DOHH2 (cell line): Measurements from ENCODE around the gene ESRRB.

ENCODE experiments used
- H3F3A ChIP-seq: fragments of 200-600 bp; sonication (generic), shearing (Covaris generic); 2 replicates; pipeline ENCODE4 v1.6.0; 2016; ENCODE audit warnings: antibody characterized with exemption, mild to moderate bottlenecking; ENCODE audit not compliant: control insufficient read depth, insufficient read depth
- H3K27ac ChIP-seq: fragments of 200-600 bp; sonication (generic); 2 replicates; pipeline ENCODE4 v1.5.1; 2014; ENCODE audit warnings: low read depth, mild to moderate bottlenecking, low read length, moderate library complexity
- H3K27me3 ChIP-seq: fragments of 200-600 bp; sonication (generic); 2 replicates; pipeline ENCODE4 v1.6.1; 2014; ENCODE audit warnings: mild to moderate bottlenecking, low read length, mixed read lengths; ENCODE audit not compliant: control insufficient read depth
- H3K36me3 ChIP-seq: fragments of 200-600 bp; sonication (generic); 2 replicates; pipeline ENCODE4 v1.6.1; 2014; ENCODE audit warnings: mild to moderate bottlenecking, low read length, moderate library complexity, mixed read lengths; ENCODE audit not compliant: control insufficient read depth
- H3K4me1 ChIP-seq: fragments of 200-600 bp; sonication (generic); 2 replicates; pipeline ENCODE4 v1.6.1; 2014; ENCODE audit warnings: mild to moderate bottlenecking, low read length, mixed read lengths; ENCODE audit not compliant: control insufficient read depth
- H3K4me2 ChIP-seq: fragments of 200-600 bp; sonication (generic); 2 replicates; pipeline ENCODE4 v1.6.0; 2014; ENCODE audit warnings: mild to moderate bottlenecking, low read length, moderate library complexity
- H3K4me3 ChIP-seq: fragments of 200-600 bp; sonication (generic); 2 replicates; pipeline ENCODE4 v1.5.1; 2014; ENCODE audit warnings: mild to moderate bottlenecking, low read length, mixed read lengths
- H3K79me2 ChIP-seq: fragments of 200-600 bp; sonication (generic); 2 replicates; pipeline ENCODE4 v1.6.1; 2014; ENCODE audit warnings: mild to moderate bottlenecking, low read length, mixed read lengths; ENCODE audit not compliant: control insufficient read depth
- H3K9me2 ChIP-seq: fragments of 200-600 bp; sonication (generic); replicated peaks from 2 replicates; pipeline ENCODE4 v1.6.1; 2014; ENCODE audit warnings: mild to moderate bottlenecking, low read length, mixed read lengths; ENCODE audit not compliant: control insufficient read depth
- H3K9me3 ChIP-seq: fragments of 200-600 bp; sonication (generic); 2 replicates; pipeline ENCODE4 v1.6.1; 2014; ENCODE audit warnings: antibody characterized with exemption, low read length, mixed read lengths; ENCODE audit not compliant: control insufficient read depth, insufficient read depth
- H4K20me1 ChIP-seq: fragments of 200-600 bp; sonication (generic); 2 replicates; pipeline ENCODE4 v1.6.0; 2014; ENCODE audit warnings: low read depth, mild to moderate bottlenecking, antibody characterized with exemption, low read length, moderate library complexity; ENCODE audit not compliant: control insufficient read depth, insufficient read depth
- EZH2phosphoT487 ChIP-seq: fragments of 200-600 bp; sonication (generic); IDR thresholded peaks from 2 replicates; pipeline ENCODE4 v1.6.1; 2017; ENCODE audit warnings: borderline replicate concordance, mild to moderate bottlenecking, antibody characterized with exemption, low read length, moderate library complexity, mixed read lengths
- TF ChIP-seq, protein P1 (sequence below): fragments of 200-600 bp; sonication (generic); IDR thresholded peaks from one replicate; pipeline ENCODE4 v1.5.1; 2014; ENCODE audit warnings: antibody characterized with exemption, mild to moderate bottlenecking, low read depth, low read length; ENCODE audit not compliant: poor library complexity, severe bottlenecking

Gene ESRRB

DNA sequence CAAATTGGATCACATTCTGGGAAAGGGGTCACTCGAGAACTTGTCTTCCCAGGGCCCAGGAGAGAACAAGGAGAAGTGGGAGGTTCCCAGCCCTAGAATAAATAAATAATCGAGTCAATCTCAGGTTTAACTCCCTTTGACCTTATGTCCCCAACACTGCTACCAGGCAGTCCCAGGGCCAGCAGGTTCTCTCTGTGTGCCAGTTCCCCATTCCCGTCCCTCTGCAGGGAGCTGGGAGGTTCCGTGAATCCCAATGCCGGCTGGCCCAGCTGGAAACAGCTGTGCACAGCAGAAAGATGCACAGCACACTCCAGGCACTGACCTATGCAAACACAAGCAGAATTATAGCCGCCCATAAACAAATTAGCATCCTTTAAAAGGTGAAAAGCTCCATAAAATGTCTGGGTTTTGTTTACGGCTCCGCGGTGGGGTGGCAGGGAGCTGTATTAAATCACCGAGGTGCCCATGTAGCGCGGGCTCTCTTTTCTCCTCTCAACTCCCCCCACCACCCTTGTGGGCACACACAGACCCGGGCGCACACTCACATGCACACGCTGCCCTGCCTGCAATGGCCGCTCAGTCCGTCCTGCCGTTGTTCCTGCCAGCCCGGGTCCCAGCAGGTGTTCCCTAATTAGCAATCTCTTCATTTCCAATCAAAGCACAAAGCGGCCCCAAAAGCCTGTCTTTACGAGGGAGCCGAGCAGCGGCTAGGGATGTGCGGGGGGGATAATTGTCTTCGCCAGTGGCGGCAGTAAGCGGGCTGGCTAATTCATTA, 46.6 kb upstream of the ESRRB start:
- no peaks in the 10 kb centered on the region for H3K4me1 ChIP-seq
- no peaks in the 10 kb centered on the region for H3K9me3 ChIP-seq
- no peaks in the 10 kb centered on the region for H3F3A ChIP-seq
- TF ChIP-seq EZH2phosphoT487 = no peak
- TF ChIP-seq, protein P1, sequence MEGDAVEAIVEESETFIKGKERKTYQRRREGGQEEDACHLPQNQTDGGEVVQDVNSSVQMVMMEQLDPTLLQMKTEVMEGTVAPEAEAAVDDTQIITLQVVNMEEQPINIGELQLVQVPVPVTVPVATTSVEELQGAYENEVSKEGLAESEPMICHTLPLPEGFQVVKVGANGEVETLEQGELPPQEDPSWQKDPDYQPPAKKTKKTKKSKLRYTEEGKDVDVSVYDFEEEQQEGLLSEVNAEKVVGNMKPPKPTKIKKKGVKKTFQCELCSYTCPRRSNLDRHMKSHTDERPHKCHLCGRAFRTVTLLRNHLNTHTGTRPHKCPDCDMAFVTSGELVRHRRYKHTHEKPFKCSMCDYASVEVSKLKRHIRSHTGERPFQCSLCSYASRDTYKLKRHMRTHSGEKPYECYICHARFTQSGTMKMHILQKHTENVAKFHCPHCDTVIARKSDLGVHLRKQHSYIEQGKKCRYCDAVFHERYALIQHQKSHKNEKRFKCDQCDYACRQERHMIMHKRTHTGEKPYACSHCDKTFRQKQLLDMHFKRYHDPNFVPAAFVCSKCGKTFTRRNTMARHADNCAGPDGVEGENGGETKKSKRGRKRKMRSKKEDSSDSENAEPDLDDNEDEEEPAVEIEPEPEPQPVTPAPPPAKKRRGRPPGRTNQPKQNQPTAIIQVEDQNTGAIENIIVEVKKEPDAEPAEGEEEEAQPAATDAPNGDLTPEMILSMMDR = no peak
- no peaks in the 10 kb centered on the region for H3K36me3 ChIP-seq
- H3K9me2 ChIP-seq = no peaks in the 10 kb centered on the region
- no peak overlapping the region for H3K4me2 ChIP-seq
- H3K27me3 ChIP-seq = peaks cover 19% of the 10 kb centered on the region
- no peaks in the 10 kb centered on the region for H4K20me1 ChIP-seq
- H3K79me2 ChIP-seq = no peaks in the 10 kb centered on the region
- no peak overlapping the region for H3K4me3 ChIP-seq
- no peak overlapping the region for H3K27ac ChIP-seq

DNA sequence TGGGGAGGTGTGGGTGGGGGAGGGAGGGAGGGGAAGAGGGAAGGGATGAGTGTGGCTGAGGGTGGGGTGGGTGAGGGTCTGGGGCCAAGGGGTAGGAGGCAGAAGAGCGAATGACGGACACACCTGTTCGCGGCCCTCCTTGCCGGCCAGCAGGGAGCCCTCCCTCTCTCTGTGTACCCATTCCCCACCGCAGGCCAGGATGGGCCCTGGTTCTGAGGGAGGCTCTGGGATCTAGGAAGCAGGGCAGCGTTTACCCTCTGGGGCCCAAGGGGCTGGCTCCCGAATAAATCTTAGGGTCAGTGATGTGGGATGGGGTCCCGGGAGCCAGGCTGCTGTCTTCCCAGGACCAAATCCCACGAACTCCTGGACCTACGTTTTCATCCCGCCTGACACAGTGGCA, 46.0 kb upstream of the ESRRB start:
- no peaks in the 10 kb centered on the region for H4K20me1 ChIP-seq
- H3K4me2 ChIP-seq = no peak overlapping the region

DNA sequence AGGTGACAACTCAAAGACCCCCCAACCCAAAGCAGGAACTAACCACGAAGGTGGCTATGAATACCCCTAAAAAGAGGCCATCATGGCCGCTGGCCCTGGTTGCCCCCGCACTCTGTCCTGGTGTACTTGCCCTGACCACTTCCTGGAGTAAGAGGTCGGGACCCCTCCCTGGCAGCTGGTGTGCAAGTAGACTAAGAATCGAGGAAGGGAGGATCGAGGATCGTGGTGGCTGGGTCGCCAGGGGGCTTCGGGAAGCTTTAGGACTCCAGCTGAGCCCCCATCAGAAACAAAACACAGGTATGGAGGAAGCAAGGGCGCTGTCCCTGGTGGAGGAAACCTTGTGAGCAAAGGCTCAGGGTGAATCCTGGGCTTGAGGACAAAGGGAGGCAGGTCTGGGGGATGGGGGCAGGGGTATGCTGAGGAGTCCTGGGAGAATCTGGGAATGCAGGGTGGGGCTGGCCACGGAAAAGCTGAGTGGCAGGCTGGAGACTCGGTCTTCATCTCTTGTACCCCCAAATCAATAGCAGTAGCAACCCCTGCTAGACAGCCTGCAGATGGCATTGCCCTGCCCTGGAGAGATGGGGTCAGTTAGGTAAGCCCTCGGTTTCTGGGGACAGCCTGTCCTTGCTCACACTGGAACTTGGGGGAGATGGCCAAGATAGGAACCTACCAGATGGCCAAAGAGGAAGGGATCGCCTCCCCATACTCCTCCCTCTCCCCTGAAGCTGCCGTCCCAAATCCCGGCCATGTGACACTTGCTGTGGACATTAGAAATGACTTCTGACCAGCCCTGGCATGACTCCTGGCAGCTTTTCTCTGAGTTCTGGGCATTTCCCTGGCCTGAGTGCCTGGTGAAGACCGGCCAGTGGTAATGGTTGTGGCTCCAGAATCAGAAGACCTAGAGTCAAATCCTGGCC, 45.3 kb upstream of the ESRRB start:
- H3K9me2 ChIP-seq = no peaks in the 10 kb centered on the region
- no peaks in the 10 kb centered on the region for H3K9me3 ChIP-seq
- H3K79me2 ChIP-seq = no peaks in the 10 kb centered on the region
- H4K20me1 ChIP-seq = no peaks in the 10 kb centered on the region
- no peak overlapping the region for H3K27ac ChIP-seq
- no peaks in the 10 kb centered on the region for H3F3A ChIP-seq
- no peaks in the 10 kb centered on the region for H3K4me1 ChIP-seq
- H3K4me3 ChIP-seq = no peak overlapping the region
- H3K4me2 ChIP-seq = no peak overlapping the region
- no peak for TF ChIP-seq EZH2phosphoT487
- TF ChIP-seq, protein P1 = no peak
- peaks cover 19% of the 10 kb centered on the region for H3K27me3 ChIP-seq
- no peaks in the 10 kb centered on the region for H3K36me3 ChIP-seq

More for the DNA sequence above, 46.0 kb upstream of the ESRRB start:
- TF ChIP-seq, protein P1 = no peak
- no peak for TF ChIP-seq EZH2phosphoT487
- H3K79me2 ChIP-seq = no peaks in the 10 kb centered on the region
- no peaks in the 10 kb centered on the region for H3F3A ChIP-seq
- no peaks in the 10 kb centered on the region for H3K9me3 ChIP-seq
- no peak overlapping the region for H3K4me3 ChIP-seq
- no peaks in the 10 kb centered on the region for H3K9me2 ChIP-seq
- peaks cover 19% of the 10 kb centered on the region for H3K27me3 ChIP-seq
- H3K4me1 ChIP-seq = no peaks in the 10 kb centered on the region
- no peaks in the 10 kb centered on the region for H3K36me3 ChIP-seq
- H3K27ac ChIP-seq = no peak overlapping the region
